Measurements from ENCODE around the gene MMGT1. TPM values are rescaled to one million over a fixed set of nuclear protein-coding genes. Genes with fewer than 3 reads are reported as not detected.

MMGT1 gene
- total RNA-seq, 1 experiment from 2014 or later, result 22.6 TPM

GRCh38 chrX:135985157-135985972 is 11.6 kb upstream of the MMGT1 start, which contains the start of gene SLC9A6:
Gene SLC9A6, plus strand, starts transcription at chrX:135985435. Its CDS starts 224 bp downstream, at chrX:135985659.
- WGBS (ENCODE audit: extremely low coverage, insufficient read length, low lambda C conversion rate), result no CpG with 5 or more reads among the region's 68 CpGs
- TF ChIP-seq CTCF (conservative IDR thresholded peaks at IDR 0.05), result no peak
- H3K9me3 Mint-ChIP-seq, result peaks cover 60 to 70% of the 10 kb centered on the region in 2 experiments
- Histone ChIP-seq H3K23ac (ENCODE audit: insufficient read length, low read depth, low read length) (no peak within 1 kb of the TSS), H3K27ac (ENCODE audit: insufficient read length, low read depth, low read length) (no peak within 1 kb of the TSS), H4K5ac (ENCODE audit: insufficient read length, low read depth, low read length) (no peak within 1 kb of the TSS), H4K8ac (replicated peaks; ENCODE audit: insufficient read length, low read depth, low read length) (no peak within 1 kb of the TSS), H2BK20ac (ENCODE audit: low read depth, low read length, poor library complexity, severe bottlenecking) (no peak within 1 kb of the TSS), H3K4ac (ENCODE audit: low read depth, low read length) (no peak within 1 kb of the TSS), H2AK5ac (ENCODE audit: insufficient read length, low read length) (no peak within 1 kb of the TSS), H2AFZ (ENCODE audit: low read length) (no peak within 1 kb of the TSS), H2BK12ac (ENCODE audit: insufficient read length, low read depth, low read length) (no peak within 1 kb of the TSS), H3K4me1 (ENCODE audit: insufficient read depth, low read length) (no peaks in the 10 kb centered on the region), H3T11ph (ENCODE audit: low read length) (no peak within 1 kb of the TSS), H4K20me1 (ENCODE audit: control insufficient read depth, insufficient read depth, insufficient read length) (no peaks in the 10 kb centered on the region), H2BK15ac (ENCODE audit: low read depth, low read length) (no peak within 1 kb of the TSS), H3K9me3 (ENCODE audit: control insufficient read depth, low read depth, low read length) (peaks cover 47% of the 10 kb centered on the region), H3K18ac (ENCODE audit: insufficient read length, low read depth, low read length) (no peak within 1 kb of the TSS), H3K56ac (ENCODE audit: insufficient read length, low read depth, low read length) (no peak within 1 kb of the TSS), H4K91ac (ENCODE audit: insufficient read length, low read depth, low read length) (no peak within 1 kb of the TSS), H3K9ac (ENCODE audit: extremely low read depth, insufficient read length, low read length) (peak within 1 kb of the TSS; percentile 56), H3K79me2 (ENCODE audit: insufficient read depth, low read length) (0 out of 2 replicates have a peak, but pooled peaks cover 2% of the 10 kb centered on the region), H3K79me1 (ENCODE audit: insufficient read depth, low read depth, low read length, poor library complexity, severe bottlenecking) (no peaks in the 10 kb centered on the region), H2BK5ac (ENCODE audit: insufficient read length, low read length) (no peak within 1 kb of the TSS), H3K27me3 (ENCODE audit: insufficient read depth, low read length) (no peaks in the 10 kb centered on the region), H3K23me2 (ENCODE audit: insufficient read length, low read depth, low read length, poor library complexity, severe bottlenecking) (no peaks in the 10 kb centered on the region), H3K14ac (ENCODE audit: insufficient read depth, low read length) (no peak within 1 kb of the TSS), H2BK120ac (ENCODE audit: low read depth, low read length, poor library complexity, severe bottlenecking) (no peak within 1 kb of the TSS), H3K4me2 (ENCODE audit: insufficient read depth, insufficient read length, low read length) (peak within 1 kb of the TSS; percentile 78)
- peaks cover 7% of the 10 kb centered on the region for H3K27me3 Mint-ChIP-seq (ENCODE audit: low read depth)
- peaks cover 15 to 17% of the 10 kb centered on the region in 2 experiments for H3K4me1 Mint-ChIP-seq
- peak; percentile 69 for DNase-seq
- peaks cover 3 to 5% (median 5%) of the 10 kb centered on the region in 3 experiments; a peak in 4 of 7 replicates for H3K36me3 Mint-ChIP-seq (ENCODE audit: insufficient read depth in 1 of 3, low read depth in 3 of 3)
- peak within 1 kb of the TSS; percentile 83 to 90 for H3K4me3 Mint-ChIP-seq
- H3K27ac Mint-ChIP-seq, result peak within 1 kb of the TSS in 2 of 3 experiments; percentile 66 to 73; a peak in 5 of 7 replicates

Measured in H9 (cell line).